HL-60/S4 treated with retinoic acid at 250 ng/mL for 4 days and 3 days (cell line): ENCODE results near the gene HAND2.

ENCODE experiments used
- in situ Hi-C: fragments of 300-500 bp; cut with MboI; formaldehyde crosslinking; loops from 2 replicates; pipeline ENCODE4 v1.7.0; 2022; ENCODE audit warnings: low sequenced_read_pairs

Gene HAND2

GRCh38 chr4:173482330-173482931 is 47.6 kb downstream of the HAND2 start:
- in situ Hi-C loops: no loop called here

- in situ Hi-C loops: no loop called here
Observed at GRCh38 chr4:173478913-173479283, 51.1 kb downstream of the HAND2 start.

DNA sequence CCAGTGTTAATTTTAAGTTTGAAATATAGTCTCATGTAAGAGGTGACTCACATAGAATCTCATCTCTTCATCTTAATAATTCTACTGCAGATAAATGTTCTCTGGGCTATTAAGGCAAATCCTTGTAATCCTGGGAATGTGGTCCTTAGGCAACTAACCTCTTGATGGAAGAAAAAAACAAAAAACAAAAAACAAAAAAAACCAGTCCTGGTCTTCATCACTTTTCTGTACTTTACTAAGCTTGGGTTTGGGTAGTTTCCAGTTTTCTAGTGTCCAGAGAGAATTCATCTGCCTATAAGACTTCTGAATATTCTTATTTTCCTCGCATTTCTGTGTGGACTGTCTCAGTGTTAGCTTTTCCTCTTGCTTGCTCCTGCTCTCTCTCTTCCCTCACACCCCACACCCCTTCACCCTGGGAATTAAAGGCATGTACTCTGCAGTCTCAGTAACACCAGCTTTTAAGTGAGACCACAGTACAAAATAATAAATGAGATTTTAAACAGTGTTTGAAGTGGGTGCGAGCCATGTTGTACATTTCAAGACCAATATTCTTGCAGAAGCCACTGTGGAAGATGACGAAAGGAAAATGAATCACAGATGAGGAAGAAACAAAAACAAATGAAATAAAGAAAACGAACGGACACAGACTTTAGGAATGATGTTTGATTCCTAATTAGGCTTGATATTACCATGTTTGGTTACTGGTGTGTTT is 51.7 kb downstream of the HAND2 start:
- in situ Hi-C loops: no loop called here

DNA sequence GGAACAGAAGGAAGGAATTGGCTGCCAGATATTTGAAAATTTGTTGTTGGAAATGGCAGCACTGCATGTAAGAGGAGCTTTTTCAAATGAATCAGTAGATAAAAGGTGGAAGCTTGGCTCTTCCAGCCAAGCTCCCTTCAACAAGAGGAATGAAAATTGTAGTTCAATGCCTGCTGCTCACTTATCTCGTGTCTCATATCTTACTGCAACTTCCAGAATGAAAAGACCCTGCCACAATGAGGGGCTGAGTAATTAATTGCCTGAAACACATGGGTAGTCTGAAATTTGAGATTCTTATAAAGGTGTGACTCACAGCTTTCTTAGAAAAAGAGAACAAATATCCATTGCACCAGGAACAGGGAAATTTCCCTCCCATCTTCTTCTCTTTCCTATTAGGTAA is 53.0 kb downstream of the HAND2 start:
- in situ Hi-C loops: no loop called here
